Measurements from ENCODE around the gene TSLP. TPM values are rescaled to one million over a fixed set of nuclear protein-coding genes. Genes with fewer than 3 reads are reported as not detected.

TSLP gene
- total and polyA plus RNA-seq, 9 of the 15 experiments (the other 6 are each of a cell fraction or from before 2014, with no cell fraction given) = 0.09 to 2.8 (median 1.2) TPM

GRCh38 chr5:111092062-111092853 lies 20.7 kb downstream of the TSLP start, which contains the start of gene WDR36 (continued):
- TF ChIP-seq BRD4 (IDR thresholded peaks at IDR 0.05) = no peak
- no peak for TF ChIP-seq KLF16 (IDR thresholded peaks at IDR 0.05)
- TF ChIP-seq SMARCB1 (IDR thresholded peaks at IDR 0.05; ENCODE audit: insufficient read length, low read depth) = no peak
- no peak for TF ChIP-seq HOXB6 (CRISPR knock-in tag; IDR thresholded peaks at IDR 0.05; ENCODE audit: borderline replicate concordance)
- TF ChIP-seq FOXO4 (CRISPR knock-in tag; IDR thresholded peaks at IDR 0.05) = peak; percentile 7; the same call in 1 of the 2 replicates
- TF ChIP-seq KAT8 (IDR thresholded peaks at IDR 0.05; ENCODE audit: low read depth) = no peak
- TF ChIP-seq VEZF1 (CRISPR knock-in tag; IDR thresholded peaks at IDR 0.05) = peak; percentile 40
- peak; percentile 68; the same call in 1 of the 2 replicates for TF ChIP-seq NR3C1 (CRISPR knock-in tag; IDR thresholded peaks at IDR 0.05)
- peak; percentile 99 for TF ChIP-seq MGA (IDR thresholded peaks at IDR 0.05)
- TF ChIP-seq ETV6 (IDR thresholded peaks at IDR 0.05; ENCODE audit: borderline replicate concordance in 1 of 2, low read depth in 2 of 2, low read length in 1 of 2) = no peak
- TF ChIP-seq ETV6 (CRISPR knock-in tag; IDR thresholded peaks at IDR 0.05; ENCODE audit: borderline replicate concordance) = no peak
- TF ChIP-seq E2F5 (CRISPR knock-in tag; IDR thresholded peaks at IDR 0.05) = peak; percentile 90
